K562 (cell line): Measurements from ENCODE around the gene AGRN. TPM values are rescaled to one million over a fixed set of nuclear protein-coding genes. Genes with fewer than 3 reads are reported as not detected.

Source experiments
- ATAC-seq: fragments of 200-7000 bp; cut with Tn5 transposase; 3 replicates; pipeline ENCODE4 v1.9.1; 2020; ENCODE audit warnings: moderate library complexity
- BruUV-seq: library from RNA; stranded (reverse); fragments of 400-500 nt; replicated peaks from 2 replicates; lab custom pipeline; 2021; lab: Mats Ljungman, UMichigan
- CTCF ChIA-PET: fragments of 300-600 bp; formaldehyde crosslinking; extraction: SDS; loops from one replicate; lab custom pipeline; 2021; ENCODE audit warnings: low intra/inter-chr PET ratio; lab: Yijun Ruan, JAX
- POLR2A ChIA-PET: fragments of 300-600, 350-650 bp; sonication (Branson Sonifier 250); formaldehyde crosslinking; extraction: SDS; loops from one replicate; lab custom pipeline; 2021; ENCODE audit warnings: antibody characterized with exemption, inconsistent platforms; lab: Yijun Ruan, JAX
- DNase-seq, 4 experiments: peaks; one replicate each; pipeline versions ENCODE4 v3.0.0 to v3.0.0-alpha.2; 2011 to 2018; ENCODE audit warnings: low spot score in 3 of 4, mixed read lengths in 3 of 4; ENCODE audit errors: extremely low read depth in 1 of 4
- FAIRE-seq: peaks from 2 replicates; lab custom pipeline; 2011; peaks lifted over from hg19 to GRCh38; lab: Jason Lieb, UNC
- H2AFZ ChIP-seq: 2 replicates; pipeline ENCODE4 v1.6.0; 2011; ENCODE audit warnings: low read depth, low read length, control low read depth, inconsistent platforms
- H3K27ac ChIP-seq: fragments of 200-600 bp; 3 replicates; pipeline ENCODE4 v1.8.0; 2011; ENCODE audit warnings: low read depth, mild to moderate bottlenecking, control low read depth, inconsistent platforms, low read length, moderate library complexity, mixed read lengths; ENCODE audit errors: extremely low read depth
- H3K27me3 ChIP-seq, 2 experiments: fragments of 300-600 bp in 1 of 2; 2 replicates in 1 of 2; 3 replicates in 1 of 2; pipeline versions ENCODE4 v1.6.0 to v1.8.0; 2011; ENCODE audit warnings: inconsistent platforms in 2 of 2, low read length in 2 of 2, mild to moderate bottlenecking in 1 of 2, mixed read lengths in 1 of 2, moderate library complexity in 1 of 2; ENCODE audit not compliant: control insufficient read depth in 2 of 2, insufficient read depth in 2 of 2
- H3K36me3 ChIP-seq: fragments of 300-600 bp; 3 replicates; pipeline ENCODE4 v1.8.0; 2011; ENCODE audit warnings: mild to moderate bottlenecking, low read length, inconsistent platforms; ENCODE audit not compliant: control insufficient read depth, insufficient read depth
- H3K4me1 ChIP-seq, 2 experiments: fragments of 200-600 bp in 1 of 2; replicated peaks in 1 of 2; 2 replicates in 1 of 2; 3 replicates in 1 of 2; pipeline versions ENCODE4 v1.5.1 to v1.8.0; 2011; ENCODE audit warnings: inconsistent platforms in 2 of 2, low read length in 2 of 2, mild to moderate bottlenecking in 1 of 2, mixed read lengths in 1 of 2, moderate library complexity in 1 of 2; ENCODE audit not compliant: control insufficient read depth in 2 of 2, insufficient read depth in 2 of 2
- H3K4me2 ChIP-seq: 2 replicates; pipeline ENCODE4 v1.6.1; 2011; ENCODE audit warnings: low read length, control low read depth, inconsistent platforms, mixed read lengths; ENCODE audit not compliant: insufficient read depth
- H3K4me3 ChIP-seq: fragments of 200-600 bp; sonication (generic), shearing (Covaris generic); 2 replicates; pipeline ENCODE4 v1.5.1; 2016; ENCODE audit warnings: control low read depth, inconsistent platforms
- H3K79me2 ChIP-seq: fragments of 200-600 bp; 3 replicates; pipeline ENCODE4 v1.8.0; 2011; ENCODE audit warnings: low read length, inconsistent platforms; ENCODE audit not compliant: control insufficient read depth, insufficient read depth
- H3K9ac ChIP-seq, 2 experiments: 2 replicates each; pipeline versions ENCODE4 v1.6.0 to v1.6.1; 2011; ENCODE audit warnings: low read depth in 2 of 2, low read length in 2 of 2, control low read depth in 1 of 2, inconsistent platforms in 1 of 2, mild to moderate bottlenecking in 1 of 2, mixed read lengths in 1 of 2; ENCODE audit not compliant: insufficient read depth in 1 of 2
- H3K9me1 ChIP-seq: one replicate; pipeline ENCODE4 v1.6.0; 2011; ENCODE audit warnings: inconsistent platforms, mild to moderate bottlenecking, low read length, moderate library complexity; ENCODE audit not compliant: control insufficient read depth, insufficient read depth
- H3K9me3 ChIP-seq: replicated peaks from 2 replicates; pipeline ENCODE4 v1.5.1; 2011; ENCODE audit warnings: low read depth, low read length, inconsistent platforms; ENCODE audit not compliant: control insufficient read depth, insufficient read depth
- H4K20me1 ChIP-seq: replicated peaks from 2 replicates; pipeline ENCODE4 v1.6.1; 2011; ENCODE audit warnings: low read length, inconsistent platforms, mixed read lengths; ENCODE audit not compliant: control insufficient read depth, insufficient read depth
- ESRRA ChIP-seq: fragments of 450-650 bp; IDR thresholded peaks from 2 replicates; pipeline ENCODE4 v1.6.1; 2014; ENCODE audit warnings: low read depth, mild to moderate bottlenecking, moderate library complexity, borderline replicate concordance
- GATAD2A ChIP-seq: fragments of 450-650 bp; IDR thresholded peaks from 2 replicates; pipeline ENCODE4 v1.6.1; 2017
- HDAC1 ChIP-seq, 2 experiments: fragments of 450-650 bp; IDR thresholded peaks; 2 replicates each; pipeline ENCODE4 v1.6.1; 2016 to 2017; ENCODE audit warnings: inconsistent platforms in 1 of 2, mild to moderate bottlenecking in 1 of 2, moderate library complexity in 1 of 2
- NR2C1 ChIP-seq, 2 experiments: fragments of 450-650 bp; IDR thresholded peaks; 2 replicates each; pipeline ENCODE4 v1.6.1; 2017; ENCODE audit warnings: mild to moderate bottlenecking in 2 of 2, antibody characterized with exemption in 1 of 2, inconsistent platforms in 1 of 2, missing compliant biosample characterization in 1 of 2, missing genetic modification characterization in 1 of 2
- NR2C2 ChIP-seq, 2 experiments: fragments of 200-800 bp in 1 of 2; sonication (Bioruptor generic) in 1 of 2; sonication (generic) in 1 of 2; formaldehyde crosslinking in 1 of 2; IDR thresholded peaks; 2 replicates each; pipeline versions ENCODE4 v1.6.1 to v1.8.0; 2016 to 2022; ENCODE audit warnings: mild to moderate bottlenecking in 1 of 2, missing compliant biosample characterization in 1 of 2, missing genetic modification characterization in 1 of 2, missing genetic modification reagents in 1 of 2
- WGBS: fragments of 100-300 bp; shearing (Covaris generic); methylation state at CpG from one replicate; pipeline ENCODE4 v1.1.6; 2016; ENCODE audit warnings: low coverage, mixed read lengths; ENCODE audit not compliant: insufficient coverage; ENCODE audit errors: missing lambda C conversion rate; 5-methylcytosine and 5-hydroxymethylcytosine counted together
- in situ Hi-C: fragments of 300-500 bp; cut with MboI; formaldehyde crosslinking; loops from 4 replicates; pipeline ENCODE4 v1.15.0; 2018; ENCODE audit warnings: inconsistent platforms, mixed read lengths
- intact Hi-C: fragments of 100-400 bp; cut with micrococcal nuclease; formaldehyde crosslinking; loops from 2 replicates; pipeline ENCODE4 v1.14.2; 2022
- polyA plus RNA-seq, 8 experiments: library from polyadenylated mRNA; depleted of rRNA in 4 of 8; stranded (reverse) in 5 of 8; unstranded in 3 of 8; fragments of >200 nt; fragmentation: Nextera tagmentation in 2 of 8; fragmentation: Illumina TruSeq in 1 of 8; extraction: Ambion mirVana in 2 of 8; extraction: Trizol in 1 of 8; gene quantifications; 2 replicates each; pipeline versions ENCODE4 v1.2.1 to v1.2.3, GENCODE V29; 2011 to 2014; ENCODE audit warnings: inconsistent platforms in 1 of 8, missing spikeins in 1 of 8
- total RNA-seq, 7 experiments: library from RNA; depleted of rRNA in 6 of 7; stranded (reverse); fragments of >200 nt in 6 of 7; fragmentation: Illumina TruSeq in 2 of 7; extraction: Trizol in 2 of 7; gene quantifications; 2 replicates each; pipeline versions ENCODE4 v1.2.1 to v1.2.3, GENCODE V29; 2011 to 2021; ENCODE audit warnings: low replicate concordance in 1 of 7
- TF ChIP-seq, protein P1 (sequence below): IDR thresholded peaks from 2 replicates; pipeline ENCODE4 v1.6.1; 2016; ENCODE audit warnings: missing genetic modification characterization, missing compliant biosample characterization

AGRN gene
- total and polyA plus RNA-seq, 9 of the 15 experiments (the other 6 are each of a cell fraction or from before 2014, with no cell fraction given): 0.04 to 111 (median 18.1) TPM

GRCh38 chr1:974687-975328 is 45.1 kb upstream of the AGRN start:
- peaks cover 0 to 79% of the 10 kb centered on the region in 2 experiments; a peak in 3 of 5 replicates for H3K4me1 ChIP-seq
- H3K79me2 ChIP-seq: no peaks in the 10 kb centered on the region
- ChIA-PET CTCF (interaction anchor here (1.5 kb wide), 1 partner anchor 105 kb away, joined by 5 read pairs; no protein-coding TSS in a partner anchor), POLR2A (interaction anchor here (1.0 to 2.2 kb wide), 2 partner anchors 8 to 10 kb away, joined by 3 to 10 read pairs; partner anchors contain the start of gene PLEKHN1)
- no peak overlapping the region; a peak in 1 of 4 replicates for H3K9ac ChIP-seq
- no peak overlapping the region for H3K4me3 ChIP-seq
- H3K27ac ChIP-seq: no peak overlapping the region
- DNase-seq (no peak), FAIRE-seq (no peak), ATAC-seq (no peak)
- BruUV-seq: no TSS peak
- H2AFZ ChIP-seq: no peak overlapping the region
- peaks cover 3% of the 10 kb centered on the region; the same call in 1 of the 2 replicates for H4K20me1 ChIP-seq
- H3K27me3 ChIP-seq: peaks cover 8 to 55% of the 10 kb centered on the region in 2 experiments; a peak in 4 of 5 replicates
- H3K36me3 ChIP-seq: no peaks in the 10 kb centered on the region
- in situ Hi-C loops: no loop called here
- intact Hi-C loops: no loop called here
- no peaks in the 10 kb centered on the region for H3K9me1 ChIP-seq
- 25% methylated on average over 15 of the region's 17 CpGs for WGBS
- H3K9me3 ChIP-seq: no peaks in the 10 kb centered on the region
- TF ChIP-seq NR2C2 (CRISPR knock-in tag; IDR thresholded peaks at IDR 0.05) (peak; percentile 82; the same call in 1 of the 2 replicates), NR2C2 (tag; IDR thresholded peaks at IDR 0.05) (peak; percentile 90), HDAC1 (IDR thresholded peaks at IDR 0.05) (peak in 1 of 2 experiments; percentile 16; a peak in 1 of 4 replicates), GATAD2A (no peak), NR2C1 (IDR thresholded peaks at IDR 0.05) (peak; percentile 95), NR2C1 (tag; IDR thresholded peaks at IDR 0.05) (peak; percentile 95), ESRRA (peak; percentile 83)
- TF ChIP-seq, protein P1, sequence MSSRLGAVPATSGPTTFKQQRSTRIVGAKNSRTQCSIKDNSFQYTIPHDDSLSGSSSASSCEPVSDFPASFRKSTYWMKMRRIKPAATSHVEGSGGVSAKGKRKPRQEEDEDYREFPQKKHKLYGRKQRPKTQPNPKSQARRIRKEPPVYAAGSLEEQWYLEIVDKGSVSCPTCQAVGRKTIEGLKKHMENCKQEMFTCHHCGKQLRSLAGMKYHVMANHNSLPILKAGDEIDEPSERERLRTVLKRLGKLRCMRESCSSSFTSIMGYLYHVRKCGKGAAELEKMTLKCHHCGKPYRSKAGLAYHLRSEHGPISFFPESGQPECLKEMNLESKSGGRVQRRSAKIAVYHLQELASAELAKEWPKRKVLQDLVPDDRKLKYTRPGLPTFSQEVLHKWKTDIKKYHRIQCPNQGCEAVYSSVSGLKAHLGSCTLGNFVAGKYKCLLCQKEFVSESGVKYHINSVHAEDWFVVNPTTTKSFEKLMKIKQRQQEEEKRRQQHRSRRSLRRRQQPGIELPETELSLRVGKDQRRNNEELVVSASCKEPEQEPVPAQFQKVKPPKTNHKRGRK: peak; percentile 64; the same call in 1 of the 2 replicates
- TF ChIP-seq, all 486 proteins: peak for 5
- no peak overlapping the region for H3K4me2 ChIP-seq
